Measurements from ENCODE around the gene PDE4D. TPM values are rescaled to one million over a fixed set of nuclear protein-coding genes. Genes with fewer than 3 reads are reported as not detected.
"Not testable (repeated sequence)": the region's sequence is repeated elsewhere in the genome, so short reads cannot be mapped to it uniquely, and the experiment has no call there.

The PDE4D gene
- total RNA-seq, 1 experiment from 2014 or later: 32.5 TPM

DNA sequence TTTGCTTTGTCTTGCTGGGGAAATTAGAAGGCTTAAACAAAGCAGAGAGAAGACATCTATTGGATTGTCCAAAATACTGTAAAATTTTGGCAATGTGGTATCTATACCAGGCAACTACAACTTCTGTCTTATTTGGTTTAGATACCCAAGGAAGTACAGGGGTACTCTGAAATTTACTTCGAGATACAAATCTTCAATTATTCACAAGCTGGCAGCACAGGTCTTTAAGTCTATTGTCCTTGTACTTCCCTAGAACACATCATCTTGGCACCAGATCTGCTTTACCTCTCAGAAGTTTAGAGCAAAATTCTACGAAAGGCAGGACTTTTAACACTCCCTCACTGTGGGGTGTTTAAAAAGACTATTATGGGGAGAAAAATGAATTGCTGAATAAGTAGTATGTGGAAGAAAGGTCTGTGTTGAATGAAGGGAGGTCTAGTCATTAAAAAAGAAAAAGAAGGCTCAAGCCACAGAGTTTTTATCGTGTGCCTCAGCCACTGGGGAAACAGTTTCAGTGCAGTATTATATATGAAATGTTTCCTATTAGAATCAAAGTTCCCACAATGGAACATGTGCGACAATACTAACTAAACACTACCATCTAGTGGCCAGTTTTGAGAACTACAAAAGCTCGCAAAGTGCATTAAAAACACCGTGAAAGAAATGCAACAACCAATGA lies 93.7 kb downstream of the PDE4D start:
- H3K27ac ChIP-seq: no peak overlapping the region
- peak; percentile 11 to 81 for DNase-seq
- H3K9me3 ChIP-seq (replicated peaks): no peaks in the 10 kb centered on the region
- no peaks in the 10 kb centered on the region for H3K36me3 ChIP-seq
- H3K4me1 ChIP-seq: peaks cover 11% of the 10 kb centered on the region
- no peak overlapping the region for H3K4me3 ChIP-seq
- H3K27me3 ChIP-seq: no peaks in the 10 kb centered on the region

DNA sequence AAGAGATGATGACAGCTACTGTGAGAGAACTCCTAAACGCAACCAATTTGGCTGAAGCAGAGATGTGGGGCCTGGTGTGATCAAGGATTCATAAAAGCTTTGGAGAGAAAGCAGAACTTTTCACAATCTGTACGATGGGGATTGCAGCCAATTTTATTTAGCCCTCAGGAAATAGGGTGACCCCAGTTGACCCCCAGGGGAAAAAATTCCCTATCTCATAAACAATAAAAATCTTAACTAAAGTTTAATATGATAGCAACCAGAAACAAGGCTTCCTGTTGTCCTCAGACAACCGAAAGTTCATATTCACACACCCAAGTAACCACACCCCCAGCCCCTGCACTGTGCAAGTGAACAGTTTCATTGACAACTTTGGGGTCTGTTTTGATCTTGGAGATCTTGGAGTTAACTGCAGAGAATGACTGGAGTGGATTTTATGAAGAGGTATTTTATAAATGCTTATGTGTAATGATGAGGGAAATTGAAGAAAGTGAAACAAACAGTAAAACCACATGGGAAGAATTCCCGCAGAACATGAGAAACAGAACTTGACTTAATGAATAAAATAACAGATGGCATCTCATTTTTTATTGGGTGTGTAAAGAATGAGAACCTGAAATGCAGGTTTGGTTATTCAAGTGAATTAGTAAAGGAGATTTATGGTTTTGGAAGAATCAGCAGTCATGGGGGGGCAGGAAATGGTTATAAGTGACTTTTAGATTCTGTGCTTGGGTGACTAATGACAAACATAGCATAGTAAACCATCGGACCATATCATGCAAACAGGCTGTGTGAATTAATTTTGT lies 94.5 kb downstream of the PDE4D start:
- peak in 1 of 2 experiments; percentile 13 for DNase-seq
- Histone ChIP-seq H3K4me3 (no peak overlapping the region), H3K27ac (no peak overlapping the region), H3K9me3 (replicated peaks) (no peaks in the 10 kb centered on the region), H3K27me3 (no peaks in the 10 kb centered on the region), H3K4me1 (peaks cover 11% of the 10 kb centered on the region), H3K36me3 (no peaks in the 10 kb centered on the region)

DNA sequence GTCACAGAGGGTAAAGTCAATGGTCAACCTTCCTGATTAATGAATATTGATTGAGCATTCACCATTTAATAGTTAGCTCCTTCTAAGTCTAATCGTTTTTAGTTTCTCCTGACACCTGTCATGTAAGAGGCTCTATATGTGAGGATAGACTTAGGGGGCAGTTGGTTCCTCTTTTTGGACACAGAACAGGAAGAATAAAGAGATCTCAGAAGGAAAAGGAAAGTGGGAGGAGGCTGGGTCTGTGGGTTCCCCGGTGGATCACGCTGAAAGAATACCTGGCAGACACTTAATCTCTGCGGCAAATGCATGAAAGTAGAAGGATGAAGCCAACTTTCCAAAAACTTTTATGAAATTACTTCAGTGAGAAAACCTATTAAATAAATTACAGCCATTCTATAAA lies 98.4 kb downstream of the PDE4D start:
- no peak overlapping the region for H3K27ac ChIP-seq

DNA sequence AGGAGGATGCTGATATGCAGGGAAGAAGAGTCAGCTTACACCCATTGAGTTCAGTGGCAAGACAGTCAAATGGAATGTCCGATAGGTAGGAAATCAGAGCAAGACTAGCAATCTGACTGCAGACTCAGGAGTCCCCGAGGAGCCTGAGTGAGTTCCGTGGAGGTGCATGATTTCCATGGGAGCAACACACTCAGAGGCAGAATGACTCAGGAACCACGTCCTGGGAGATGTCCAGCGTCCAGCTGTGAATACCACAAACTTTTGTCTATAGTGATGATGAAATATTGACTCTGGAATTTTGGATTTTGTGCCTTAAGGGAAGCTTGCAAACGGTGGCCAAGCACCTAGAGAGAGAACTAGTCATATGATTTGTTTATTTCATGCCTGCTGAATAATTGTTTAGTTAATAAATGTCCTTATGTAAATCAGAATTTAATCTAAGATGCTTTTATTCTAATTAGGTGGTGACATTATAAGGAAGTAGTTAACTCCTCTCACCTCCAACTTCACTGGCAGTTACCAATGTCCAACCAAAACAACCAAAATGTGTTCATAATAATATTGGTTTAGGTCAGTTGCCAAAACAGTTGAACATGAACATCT lies 100.4 kb downstream of the PDE4D start:
- peak; percentile 43 to 52 for DNase-seq
- no peaks in the 10 kb centered on the region for H3K27me3 ChIP-seq
- H3K9me3 ChIP-seq (replicated peaks): no peaks in the 10 kb centered on the region
- no peak overlapping the region for H3K4me3 ChIP-seq
- H3K36me3 ChIP-seq: no peaks in the 10 kb centered on the region
- H3K27ac ChIP-seq: no peak overlapping the region
- no peaks in the 10 kb centered on the region for H3K4me1 ChIP-seq

More for the DNA sequence above, 98.4 kb downstream of the PDE4D start:
- Histone ChIP-seq H3K27me3 (no peaks in the 10 kb centered on the region), H3K9me3 (replicated peaks) (no peaks in the 10 kb centered on the region), H3K4me3 (no peak overlapping the region), H3K36me3 (no peaks in the 10 kb centered on the region), H3K4me1 (peaks cover 11% of the 10 kb centered on the region)
- no peak for DNase-seq

DNA sequence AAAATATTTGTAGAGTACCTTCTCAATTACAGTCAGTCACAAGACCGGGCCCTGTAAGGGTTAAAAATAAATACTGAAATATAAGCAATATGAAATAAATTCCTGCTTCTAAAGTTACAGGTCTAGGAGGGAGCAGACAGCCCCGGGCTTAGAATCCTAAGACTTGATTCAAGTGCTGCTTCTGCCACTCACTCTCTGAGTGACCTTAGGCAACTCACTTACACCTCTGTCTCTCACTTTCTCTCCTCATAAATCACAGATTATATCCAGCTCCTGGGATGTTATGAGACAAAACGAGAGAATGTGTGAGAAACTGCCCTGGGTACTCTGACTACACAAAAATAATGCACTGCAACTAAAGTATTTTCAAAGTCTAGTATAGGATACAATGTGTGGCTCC lies 101.9 kb downstream of the PDE4D start:
- H3K9me3 ChIP-seq (replicated peaks): no peaks in the 10 kb centered on the region
- H3K27ac ChIP-seq: no peak overlapping the region
- no peak for DNase-seq
- H3K27me3 ChIP-seq: no peaks in the 10 kb centered on the region
- H3K4me3 ChIP-seq: no peak overlapping the region
- no peaks in the 10 kb centered on the region; the same call in 1 of the 2 replicates for H3K4me1 ChIP-seq
- H3K36me3 ChIP-seq: no peaks in the 10 kb centered on the region

DNA sequence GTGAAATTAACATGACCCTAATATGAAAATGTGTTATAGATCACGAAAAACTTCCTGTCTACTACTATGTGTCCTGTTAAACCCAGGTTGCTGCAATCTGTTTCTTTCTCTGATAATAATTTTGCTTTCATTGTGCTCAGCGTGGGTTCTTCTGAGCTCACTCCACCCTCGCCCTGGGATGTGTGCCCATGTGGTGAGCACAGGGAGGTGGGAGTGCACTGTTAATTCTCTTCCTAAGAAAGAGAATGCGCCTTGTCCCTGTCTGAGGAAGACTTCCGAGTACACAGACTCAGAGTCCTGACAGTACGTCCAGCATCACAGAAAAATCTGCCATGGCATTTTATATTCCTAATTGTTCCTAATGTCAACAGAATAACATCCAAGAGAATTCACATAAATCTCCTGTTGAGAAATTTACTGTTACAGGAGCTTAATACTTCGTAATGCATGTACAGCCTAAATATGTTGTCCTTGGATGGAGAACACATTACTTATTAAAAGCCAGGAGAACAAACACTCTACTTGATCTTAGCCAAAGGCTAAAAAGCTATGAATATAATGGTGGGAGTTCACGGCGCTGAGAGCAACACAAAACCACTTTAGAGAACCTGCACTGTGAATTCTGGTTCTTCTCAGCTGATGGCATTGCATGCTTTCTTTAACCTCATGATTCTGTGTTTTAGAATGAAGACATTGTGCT lies 102.6 kb downstream of the PDE4D start:
- Histone ChIP-seq H3K4me1 (no peaks in the 10 kb centered on the region; the same call in 1 of the 2 replicates), H3K4me3 (no peak overlapping the region), H3K9me3 (replicated peaks) (no peaks in the 10 kb centered on the region), H3K36me3 (no peaks in the 10 kb centered on the region), H3K27ac (no peak overlapping the region), H3K27me3 (no peaks in the 10 kb centered on the region)
- DNase-seq: no peak

DNA sequence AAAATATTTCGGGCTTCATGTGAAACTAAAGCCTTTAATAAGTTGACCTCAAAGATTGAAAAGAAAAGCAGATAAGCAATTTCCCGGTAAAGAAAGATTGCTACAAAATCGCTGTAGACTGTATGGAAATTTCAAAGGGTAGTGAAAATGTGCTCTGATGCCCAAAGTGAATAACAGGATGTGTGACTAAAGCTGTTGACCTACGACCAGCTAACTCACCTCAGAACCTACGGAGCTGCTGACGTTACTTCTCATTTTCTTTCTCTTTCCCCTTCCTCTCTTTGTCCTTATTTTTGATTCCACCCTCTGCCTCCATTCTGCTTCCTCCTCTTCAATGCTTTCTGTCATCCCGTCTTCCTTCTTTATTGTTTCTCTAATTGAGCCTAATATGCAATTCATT lies 103.2 kb downstream of the PDE4D start:
- Histone ChIP-seq H3K4me1 (no peaks in the 10 kb centered on the region; the same call in 1 of the 2 replicates), H3K36me3 (no peaks in the 10 kb centered on the region), H3K27ac (no peak overlapping the region), H3K9me3 (replicated peaks) (no peaks in the 10 kb centered on the region), H3K27me3 (no peaks in the 10 kb centered on the region), H3K4me3 (no peak overlapping the region)
- DNase-seq: no peak

DNA sequence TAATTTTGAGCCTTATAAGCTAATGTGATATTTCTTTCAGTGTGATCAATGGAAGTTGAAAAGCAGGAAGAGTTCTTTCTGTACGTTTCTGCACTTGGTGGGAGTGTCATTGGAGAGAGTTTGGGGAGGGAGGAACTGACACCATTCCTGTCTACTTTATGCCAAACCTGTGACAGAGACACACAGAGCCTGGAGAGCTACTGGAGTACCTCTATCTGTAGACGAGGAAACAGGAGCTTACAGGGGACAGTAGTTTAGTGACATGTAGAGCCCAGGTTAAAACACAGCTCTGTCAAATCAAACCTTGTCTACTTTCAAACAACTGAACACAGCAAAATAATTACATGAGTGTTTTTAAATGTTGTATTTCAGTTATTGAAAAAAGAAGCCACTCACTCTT lies 103.6 kb downstream of the PDE4D start:
- Histone ChIP-seq H3K4me3 (no peak overlapping the region), H3K4me1 (no peaks in the 10 kb centered on the region; the same call in 1 of the 2 replicates), H3K36me3 (no peaks in the 10 kb centered on the region), H3K27ac (no peak overlapping the region), H3K27me3 (no peaks in the 10 kb centered on the region), H3K9me3 (replicated peaks) (no peaks in the 10 kb centered on the region)
- no peak for DNase-seq

DNA sequence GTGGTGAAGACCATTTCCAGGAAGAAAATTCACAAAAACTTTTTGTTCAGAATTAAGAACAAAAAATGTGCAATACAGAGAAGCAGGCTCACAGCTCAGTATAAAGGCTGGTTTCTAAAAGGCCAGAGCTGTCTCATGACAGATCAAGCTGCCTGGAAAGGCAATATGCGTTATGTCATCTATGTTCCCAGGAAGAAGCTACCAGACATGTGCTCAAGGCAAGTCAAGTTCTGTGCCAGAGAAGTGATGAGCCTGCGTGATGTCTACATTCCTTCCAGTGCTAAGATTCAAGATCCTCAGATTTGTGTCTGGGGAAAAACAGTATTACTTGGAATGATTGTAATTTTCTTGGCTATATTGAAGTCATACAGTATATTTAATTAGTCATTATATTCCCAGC lies 104.3 kb downstream of the PDE4D start:
- DNase-seq: no peak
- no peaks in the 10 kb centered on the region; the same call in 1 of the 2 replicates for H3K4me1 ChIP-seq
- no peak overlapping the region for H3K4me3 ChIP-seq
- H3K27ac ChIP-seq: no peak overlapping the region
- H3K9me3 ChIP-seq (replicated peaks): no peaks in the 10 kb centered on the region
- no peaks in the 10 kb centered on the region for H3K36me3 ChIP-seq
- H3K27me3 ChIP-seq: no peaks in the 10 kb centered on the region

DNA sequence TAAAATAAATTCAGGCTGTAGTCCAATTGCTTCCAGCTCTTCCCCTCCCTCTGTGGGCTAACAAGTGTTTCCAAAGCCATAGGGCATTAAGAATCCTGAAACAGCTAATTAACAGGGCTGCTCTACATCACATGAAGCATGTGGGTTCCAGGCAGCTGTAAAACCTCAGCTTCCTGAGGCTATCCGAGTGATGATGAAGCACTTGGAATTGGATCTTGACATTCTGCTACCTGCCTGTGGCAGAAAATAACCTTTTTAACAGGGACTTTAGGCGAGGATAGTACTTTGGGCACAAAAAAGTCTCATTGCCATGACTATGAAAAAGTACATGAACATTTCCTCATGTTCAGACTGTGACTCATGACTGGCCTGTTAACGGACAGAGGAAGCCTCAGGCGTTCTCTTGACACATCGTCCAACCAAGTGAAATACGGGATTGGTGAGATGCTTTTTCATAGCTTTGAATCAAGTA lies 107.2 kb downstream of the PDE4D start:
- Histone ChIP-seq H3K4me3 (no peak overlapping the region), H3K4me1 (no peaks in the 10 kb centered on the region; the same call in 1 of the 2 replicates), H3K36me3 (no peaks in the 10 kb centered on the region), H3K27ac (no peak overlapping the region), H3K9me3 (replicated peaks) (no peaks in the 10 kb centered on the region), H3K27me3 (no peaks in the 10 kb centered on the region)
- DNase-seq: peak in 1 of 2 experiments; percentile 22

DNA sequence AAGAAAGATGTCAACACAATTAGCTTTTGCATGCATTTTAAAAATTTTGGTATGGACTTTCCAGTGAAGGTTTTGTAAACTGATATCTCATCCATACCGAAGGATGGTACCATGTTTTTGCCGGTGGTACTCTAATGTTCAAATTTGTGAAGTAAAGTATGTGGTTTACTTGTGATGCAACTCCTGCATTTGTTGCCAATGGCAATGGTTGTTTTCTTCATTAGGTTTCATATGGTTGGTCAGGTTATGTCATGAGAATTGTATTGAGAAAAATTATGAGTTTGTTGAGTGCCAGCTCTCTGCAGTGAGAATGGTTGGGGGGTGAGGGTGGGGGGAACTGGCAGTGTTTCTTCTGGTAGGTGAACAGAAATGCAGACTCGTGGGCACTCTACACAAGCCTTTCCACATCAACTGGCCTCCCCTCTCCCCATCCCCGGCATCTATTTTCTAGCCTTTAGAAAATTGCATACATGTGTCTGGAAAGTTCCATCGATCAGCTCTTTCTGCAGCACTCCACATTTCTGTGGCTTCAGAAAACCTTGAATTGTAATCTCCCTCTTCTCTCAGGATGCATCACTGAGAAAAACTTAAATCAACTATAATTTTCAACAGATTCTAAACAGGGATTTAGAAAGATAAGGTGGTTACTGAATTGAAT lies 107.7 kb downstream of the PDE4D start:
- no peaks in the 10 kb centered on the region for H3K9me3 ChIP-seq (replicated peaks)
- no peaks in the 10 kb centered on the region for H3K36me3 ChIP-seq
- no peak overlapping the region for H3K27ac ChIP-seq
- no peak overlapping the region for H3K4me3 ChIP-seq
- DNase-seq: no peak
- no peaks in the 10 kb centered on the region; the same call in 1 of the 2 replicates for H3K4me1 ChIP-seq
- H3K27me3 ChIP-seq: no peaks in the 10 kb centered on the region

DNA sequence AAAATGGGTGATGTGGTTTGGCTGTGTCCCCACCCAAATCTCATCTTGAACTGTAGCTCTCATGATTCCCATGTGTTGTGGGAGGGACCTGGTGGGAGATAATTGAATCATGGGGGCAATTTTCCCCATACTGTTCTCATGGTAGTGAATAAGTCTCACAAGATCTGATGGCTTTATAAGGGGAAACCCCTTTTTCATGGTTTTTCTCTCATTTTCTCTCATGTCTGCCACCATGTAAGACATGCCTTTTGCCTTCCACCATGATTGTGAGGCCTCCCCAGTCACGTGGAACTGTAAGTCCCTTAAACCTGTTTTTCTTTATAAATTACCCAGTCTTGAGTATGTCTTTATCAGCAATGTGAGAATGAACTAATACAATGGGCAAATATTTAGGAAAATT lies 108.8 kb downstream of the PDE4D start:
- H3K36me3 ChIP-seq; H3K4me3 ChIP-seq; H3K4me1 ChIP-seq; DNase-seq; H3K27ac ChIP-seq; H3K27me3 ChIP-seq; H3K9me3 ChIP-seq (replicated peaks): not testable (repeated sequence)

DNA sequence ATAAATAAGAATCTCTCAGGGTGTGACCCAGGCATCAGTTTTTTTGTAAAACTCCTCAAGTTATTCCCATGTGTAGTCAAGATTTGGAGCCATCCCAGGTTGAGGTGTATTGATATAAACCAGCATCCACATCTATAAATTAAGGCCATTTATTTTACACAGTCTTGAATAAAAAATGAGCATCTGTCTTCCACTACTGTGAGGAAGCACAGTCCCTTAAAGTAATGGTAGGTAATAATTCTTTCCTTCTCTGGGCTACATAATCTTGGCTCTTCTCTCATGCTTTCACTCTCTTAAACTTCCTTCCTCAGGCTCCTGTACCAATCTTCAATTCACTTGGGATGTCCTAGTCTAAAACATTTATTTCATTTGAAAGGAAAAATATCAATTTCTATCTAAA lies 110.3 kb downstream of the PDE4D start:
- no peaks in the 10 kb centered on the region for H3K9me3 ChIP-seq (replicated peaks)
- H3K4me3 ChIP-seq: no peak overlapping the region
- no peak overlapping the region for H3K27ac ChIP-seq
- no peak for DNase-seq
- no peaks in the 10 kb centered on the region; the same call in 1 of the 2 replicates for H3K4me1 ChIP-seq
- no peaks in the 10 kb centered on the region for H3K27me3 ChIP-seq
- no peaks in the 10 kb centered on the region for H3K36me3 ChIP-seq

DNA sequence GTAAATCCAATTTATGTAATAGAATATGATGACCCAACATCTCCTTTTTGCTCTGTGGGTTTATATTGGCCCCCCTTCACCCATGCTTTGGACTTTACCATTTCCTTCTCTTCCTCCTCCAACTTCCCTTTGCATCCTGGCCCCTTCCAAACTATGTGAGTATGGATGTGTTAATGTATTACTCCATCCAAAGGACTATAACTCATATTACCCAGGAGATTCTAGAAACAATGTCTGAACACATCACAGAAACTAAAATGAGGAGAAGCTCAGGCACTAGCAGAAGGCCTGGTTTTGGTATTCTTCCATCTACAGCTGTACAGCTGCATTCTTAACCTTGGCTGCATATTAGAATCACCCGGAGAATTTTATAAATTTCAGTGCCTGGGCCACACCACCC lies 110.7 kb downstream of the PDE4D start:
- no peaks in the 10 kb centered on the region; the same call in 1 of the 2 replicates for H3K4me1 ChIP-seq
- no peaks in the 10 kb centered on the region for H3K36me3 ChIP-seq
- no peak for DNase-seq
- no peaks in the 10 kb centered on the region for H3K9me3 ChIP-seq (replicated peaks)
- no peaks in the 10 kb centered on the region for H3K27me3 ChIP-seq
- no peak overlapping the region for H3K27ac ChIP-seq
- H3K4me3 ChIP-seq: no peak overlapping the region

All from SJCRH30 (cell line).